HG03064 (cell line): Measurements from ENCODE around the gene DPYD.
A peak's percentile ranks its signal among the peaks of the same experiment; 100 is the strongest.

Experiments used
- ATAC-seq: cut with Tn5 transposase; IDR thresholded peaks from one replicate; pipeline ENCODE4 v1.9.1; 2021; ENCODE audit warnings: low read depth; ENCODE audit not compliant: unreplicated experiment

Gene DPYD

DNA sequence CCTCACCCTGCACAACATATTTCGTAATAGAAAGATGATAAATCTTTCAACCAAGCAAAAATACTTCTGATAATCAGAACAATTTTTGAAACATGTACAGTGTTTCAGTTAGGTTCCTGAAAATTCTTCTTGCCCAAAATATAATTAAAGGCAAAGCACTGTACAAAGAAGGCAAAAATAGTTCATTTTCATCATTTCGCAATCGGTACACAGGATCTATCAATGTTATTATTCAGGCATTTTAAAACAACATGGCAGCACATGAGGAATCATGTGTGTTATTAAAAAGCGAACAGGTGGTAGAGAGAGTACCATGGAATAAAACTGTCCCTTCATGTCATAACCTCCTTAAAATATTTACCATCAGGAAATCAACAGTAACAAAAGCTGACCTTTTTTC lies 356.9 kb downstream of the DPYD start:
- no peak for ATAC-seq

DNA sequence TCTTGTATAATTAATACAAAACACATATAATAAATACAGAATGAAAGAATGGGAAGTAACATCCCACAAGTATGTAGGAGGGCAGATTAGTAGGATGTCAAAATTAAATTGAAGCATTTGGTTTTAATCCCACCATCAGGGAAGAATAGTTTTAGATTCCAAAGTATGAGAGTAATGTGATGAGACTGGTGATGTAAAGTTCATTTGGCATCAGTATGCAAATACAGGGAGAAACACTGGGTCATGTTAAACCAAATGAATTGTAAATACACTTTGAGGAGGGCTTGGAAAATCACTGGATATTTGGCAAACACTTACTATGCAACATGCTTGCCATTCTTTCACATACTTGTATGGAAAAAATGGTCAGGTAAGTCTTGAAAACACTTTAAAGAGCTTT lies 358.8 kb downstream of the DPYD start:
- no peak for ATAC-seq

DNA sequence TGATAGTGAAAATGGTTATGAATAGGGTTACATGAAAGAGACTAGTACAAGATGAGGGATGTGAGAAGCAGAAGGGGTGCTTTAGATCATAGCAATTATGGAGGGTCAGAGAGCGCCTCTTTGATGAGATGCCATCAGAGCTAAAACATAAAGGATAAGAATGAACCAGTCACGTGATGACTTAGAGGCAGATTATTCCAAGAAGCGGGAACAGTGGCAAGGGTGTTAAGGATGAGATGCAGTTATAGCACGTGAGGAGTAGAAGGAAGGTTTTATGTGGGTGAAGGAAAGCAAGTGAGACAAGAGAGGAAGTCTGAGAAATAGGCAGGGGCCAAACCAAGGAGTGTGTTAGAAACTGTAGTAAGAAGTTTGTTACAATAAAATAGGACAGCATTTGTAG lies 360.1 kb downstream of the DPYD start:
- no peak for ATAC-seq

DNA sequence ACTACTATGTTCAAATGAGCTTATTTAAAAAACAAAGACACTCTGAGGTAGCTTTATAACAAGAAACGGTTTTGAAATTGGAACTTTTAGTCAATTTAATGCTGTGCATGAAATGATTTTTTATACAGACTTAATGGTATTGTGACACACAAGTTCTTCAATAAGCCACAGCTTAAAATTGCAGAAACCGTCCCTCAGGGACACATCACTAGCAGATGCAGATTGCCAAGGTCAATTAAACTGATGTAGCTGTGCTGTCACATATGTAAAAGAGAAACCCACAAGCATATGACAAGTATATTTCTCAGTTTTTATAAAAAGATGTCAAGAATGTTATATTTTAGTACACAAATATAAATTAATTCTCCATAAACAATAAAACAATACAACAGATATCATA lies 366.9 kb downstream of the DPYD start:
- no peak for ATAC-seq

DNA sequence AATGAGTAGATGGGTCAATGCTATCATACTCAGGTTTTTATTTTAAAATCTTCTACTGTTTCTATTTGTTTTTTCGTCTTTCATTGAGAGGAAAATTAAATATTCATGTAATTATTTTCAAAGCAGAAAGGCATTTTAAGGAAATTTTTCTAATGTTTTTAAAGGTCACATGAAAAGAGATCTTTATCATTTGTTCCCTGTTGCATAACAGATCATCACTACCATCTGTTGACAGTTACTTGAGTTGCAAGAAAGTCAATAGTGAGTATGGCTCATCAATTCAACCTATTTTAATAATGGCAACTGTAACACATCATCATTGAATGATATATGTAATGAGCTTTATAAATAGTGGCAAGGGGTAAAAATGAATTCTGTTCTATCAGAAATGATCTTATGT lies 369.7 kb downstream of the DPYD start:
- ATAC-seq = no peak

DNA sequence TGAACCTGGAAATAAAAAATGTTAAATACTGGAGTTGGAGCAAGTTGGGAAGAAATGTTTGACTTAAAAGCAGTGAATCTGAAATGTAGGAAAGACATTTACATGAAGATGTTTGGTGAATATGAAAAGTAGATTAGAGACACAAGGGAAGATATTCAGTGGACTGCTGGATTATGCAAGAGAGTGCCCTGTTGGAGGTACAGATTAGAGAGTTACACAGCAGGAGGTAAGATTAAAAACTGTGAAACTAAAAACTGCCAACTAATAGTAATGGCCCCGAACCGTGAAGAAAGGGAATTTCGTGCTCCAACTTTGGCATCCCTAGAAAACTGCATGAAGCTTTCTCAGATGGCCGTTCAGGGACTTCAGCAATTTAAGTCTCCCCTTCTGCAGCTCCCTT lies 375.4 kb downstream of the DPYD start:
- no peak for ATAC-seq

DNA sequence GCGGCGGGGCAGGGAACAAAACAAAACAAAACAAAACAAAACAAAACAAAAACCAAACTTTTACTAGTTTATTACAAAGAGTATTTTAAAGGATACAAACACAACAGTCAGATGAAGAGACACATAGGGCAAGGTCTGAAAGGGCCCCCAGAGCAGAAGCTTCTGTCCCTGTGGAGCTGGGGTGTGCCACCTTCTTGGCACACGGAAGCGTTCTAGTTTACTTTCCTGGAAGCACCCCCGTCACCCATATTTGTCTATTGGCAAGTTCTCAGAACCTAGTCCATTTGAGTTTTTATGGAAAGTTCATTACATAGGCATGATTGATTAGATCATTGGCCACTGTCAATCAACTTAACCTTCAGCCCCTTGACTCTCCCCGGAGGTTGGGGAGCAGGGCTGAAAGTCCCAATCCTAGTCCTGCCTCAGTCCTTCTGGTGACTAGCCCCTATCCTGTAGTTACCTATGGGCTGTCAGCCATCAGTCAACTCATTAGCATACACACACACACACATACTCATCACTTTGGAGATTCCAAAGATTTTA lies 380.4 kb downstream of the DPYD start:
- ATAC-seq = no peak

DNA sequence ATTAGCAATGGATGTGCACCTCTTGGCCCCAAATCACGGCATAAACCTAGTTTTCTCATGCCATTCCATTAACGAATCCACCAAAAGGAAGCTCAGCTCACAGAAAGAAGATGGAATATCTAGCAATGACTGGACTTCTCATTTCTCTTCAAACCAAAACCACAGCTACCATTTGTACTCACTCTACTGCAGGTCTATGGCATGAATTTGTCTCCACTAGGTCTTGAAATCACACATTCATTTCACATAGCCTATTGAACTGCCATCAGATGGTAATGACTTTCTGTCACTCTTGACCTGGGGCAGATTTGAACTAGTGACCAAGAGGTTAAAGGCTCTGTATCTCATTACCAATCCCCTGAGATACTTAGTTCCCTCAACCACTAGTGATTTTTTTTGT lies 382.7 kb downstream of the DPYD start:
- ATAC-seq = no peak

DNA sequence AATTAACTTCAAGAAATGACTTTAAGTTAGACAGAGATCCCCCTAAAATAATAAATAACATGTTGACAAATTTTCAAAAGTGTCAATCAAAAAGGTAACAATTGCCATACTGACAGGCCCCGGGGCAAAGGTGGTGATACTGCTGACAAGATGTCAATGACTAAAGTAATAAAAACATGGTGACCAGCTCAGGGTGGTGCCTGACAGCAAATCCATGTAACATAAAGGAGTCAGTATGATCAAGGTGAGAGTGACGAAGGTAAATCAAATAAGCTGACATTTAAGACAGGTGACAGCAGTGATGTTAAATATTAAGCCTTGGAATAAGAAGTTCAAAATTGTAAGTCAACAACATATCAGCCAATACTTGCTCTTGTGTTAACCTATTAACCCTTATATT lies 387.5 kb downstream of the DPYD start:
- no peak for ATAC-seq

DNA sequence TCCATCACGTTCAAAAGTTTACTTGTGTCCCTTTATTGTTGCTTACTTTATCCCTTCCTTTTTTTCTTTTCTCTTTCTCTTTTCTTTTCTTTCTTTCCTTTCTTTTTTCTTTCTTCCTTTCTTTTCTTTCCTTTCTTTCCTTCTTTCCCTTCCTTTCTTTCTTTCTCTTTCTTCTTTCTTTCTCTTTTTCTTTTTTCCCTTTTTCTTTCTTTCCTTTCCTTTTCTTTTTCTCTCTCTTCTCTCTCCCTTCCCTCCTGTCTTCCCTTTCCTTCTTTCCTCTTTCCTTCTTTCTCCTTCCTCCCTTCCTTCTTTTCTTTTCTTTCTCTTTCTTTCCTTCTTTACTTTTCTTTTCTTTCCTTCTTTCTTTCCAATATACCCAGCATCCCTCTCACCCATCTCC lies 391.2 kb downstream of the DPYD start:
- ATAC-seq = no peak

DNA sequence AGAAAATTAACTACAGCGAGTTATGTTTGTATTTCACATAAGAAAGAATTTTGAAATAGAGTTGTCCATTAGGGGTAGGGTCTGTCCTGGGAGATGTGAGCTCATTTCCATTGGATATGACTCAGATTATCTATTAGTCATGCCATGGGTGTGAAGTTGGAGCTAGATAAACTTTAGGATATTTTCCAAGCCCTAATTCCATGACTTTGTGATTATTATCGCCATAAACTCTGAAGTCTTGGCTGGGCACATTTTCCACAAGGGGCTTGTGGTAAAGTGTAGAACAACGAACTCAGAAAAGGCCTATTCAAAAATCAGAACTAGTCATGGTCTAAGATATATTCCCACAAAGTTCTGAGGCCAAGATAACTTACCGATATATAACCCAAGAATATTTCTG lies 396.6 kb downstream of the DPYD start:
- ATAC-seq = no peak

DNA sequence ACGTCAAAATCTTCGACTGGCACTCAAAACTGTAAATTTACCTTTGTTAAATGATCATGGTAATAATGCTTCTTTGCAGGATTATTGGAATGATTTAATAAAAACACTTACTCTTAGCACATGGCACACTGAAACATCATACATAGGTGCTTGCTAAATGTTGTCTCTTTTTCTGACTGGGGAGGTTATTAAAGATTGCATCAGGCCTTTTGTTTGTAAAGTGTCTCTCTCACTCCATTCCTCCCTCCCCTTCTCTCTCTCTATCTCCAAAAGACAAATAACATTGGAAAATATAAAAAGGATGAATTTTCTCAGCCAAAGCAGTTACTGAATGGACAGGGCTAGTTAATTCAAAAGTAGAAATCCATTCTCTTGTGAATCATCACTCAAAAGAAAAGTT lies 404.2 kb downstream of the DPYD start:
- no peak for ATAC-seq

DNA sequence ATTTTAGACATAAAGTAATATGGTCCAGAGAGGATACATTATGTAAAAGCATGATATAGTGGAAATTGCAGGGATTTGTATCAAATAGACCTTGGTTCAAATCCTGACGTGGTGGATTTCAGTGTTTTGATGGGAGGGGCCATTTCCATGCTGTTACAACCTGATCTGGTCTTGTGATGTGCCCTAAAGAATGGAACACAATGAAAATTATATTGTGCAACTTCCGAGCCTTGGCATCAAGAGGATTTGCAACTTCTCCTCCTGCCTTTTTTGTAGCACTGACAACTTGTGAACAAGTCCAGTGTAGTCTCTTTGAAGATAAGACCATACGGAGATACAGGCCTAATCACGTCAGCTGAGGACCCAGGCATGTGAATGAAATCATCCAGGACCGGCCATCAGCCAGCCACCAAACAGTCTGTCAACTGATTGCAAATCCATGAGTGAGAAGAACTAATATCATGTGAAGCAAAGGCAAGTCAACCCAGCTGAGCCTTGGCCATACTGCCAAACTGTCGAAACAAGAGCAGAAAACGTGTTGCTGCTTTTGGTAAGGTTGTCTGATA lies 412.1 kb downstream of the DPYD start:
- ATAC-seq = no peak

DNA sequence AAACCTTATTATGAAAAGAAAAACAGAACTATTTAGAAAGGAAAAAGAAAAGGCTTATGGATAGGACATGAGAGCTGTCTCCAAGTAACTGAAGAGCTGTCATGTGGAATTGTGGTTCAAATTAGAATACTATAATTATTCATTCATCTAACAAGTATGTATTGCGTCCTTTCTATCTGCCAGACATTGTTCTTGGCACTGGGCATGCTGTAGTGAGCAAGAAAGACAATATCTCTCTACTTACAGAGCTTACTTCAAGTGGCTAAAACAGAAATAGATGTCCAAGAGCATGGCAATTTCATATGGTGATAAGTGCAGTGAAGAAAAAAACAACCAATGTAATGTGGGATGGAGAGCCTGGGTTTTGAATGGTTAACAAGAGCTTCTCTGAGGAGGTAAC lies 413.0 kb downstream of the DPYD start:
- ATAC-seq = no peak

DNA sequence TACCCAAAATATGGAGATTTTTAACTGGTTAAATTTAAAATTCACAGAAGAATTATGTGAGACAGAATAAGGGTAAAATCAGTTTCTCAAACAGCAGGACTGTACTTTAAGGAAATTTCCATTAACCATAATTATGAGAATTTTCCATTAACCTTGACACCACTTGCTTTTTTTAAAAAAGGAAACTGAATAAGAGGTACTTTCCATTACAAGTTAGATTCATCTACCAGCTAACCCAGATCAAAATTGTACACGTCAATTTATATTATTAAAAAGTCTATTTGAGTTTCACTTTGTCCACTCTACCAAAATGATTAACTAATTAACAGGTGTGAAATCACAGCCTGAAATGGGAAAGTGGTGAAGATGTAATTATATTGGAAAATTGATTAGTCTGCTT lies 414.5 kb downstream of the DPYD start:
- no peak for ATAC-seq

DNA sequence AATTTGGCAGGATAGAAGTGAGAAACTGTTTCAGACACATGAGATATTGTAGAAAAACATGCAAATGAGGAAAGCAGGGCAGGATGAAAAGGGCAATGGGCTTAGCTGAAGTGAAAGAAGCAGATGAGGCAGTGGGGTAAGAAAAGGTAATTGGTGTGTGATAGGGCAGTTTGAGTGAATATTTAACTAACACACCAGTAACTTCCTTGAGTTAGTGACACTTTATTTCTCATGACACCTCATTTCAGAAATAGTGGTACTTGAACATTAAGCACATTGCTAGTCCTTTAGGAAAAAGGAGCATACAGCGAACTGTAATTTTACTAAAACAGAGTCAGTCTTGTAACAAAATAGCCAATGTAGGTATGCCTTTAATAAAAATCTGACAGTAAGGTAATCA lies 415.0 kb downstream of the DPYD start:
- peak; percentile 94 for ATAC-seq

DNA sequence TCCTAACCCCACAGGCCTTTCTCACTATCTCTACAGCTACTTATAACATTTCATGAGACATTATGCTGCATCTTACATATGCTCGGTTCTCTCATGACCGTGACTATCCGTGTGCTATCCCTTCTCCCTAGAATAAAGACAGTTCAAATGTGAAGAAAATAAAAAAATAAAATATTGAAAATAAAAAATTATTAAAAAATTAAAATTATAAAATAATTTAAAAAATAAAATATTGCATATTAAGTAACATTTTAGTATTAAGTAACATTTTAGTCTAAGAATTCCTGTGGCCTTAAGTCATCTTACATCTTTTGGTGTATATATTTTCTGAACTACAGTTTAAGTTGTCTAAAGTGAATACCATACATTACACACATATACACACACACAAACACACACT lies 415.5 kb downstream of the DPYD start:
- no peak for ATAC-seq

DNA sequence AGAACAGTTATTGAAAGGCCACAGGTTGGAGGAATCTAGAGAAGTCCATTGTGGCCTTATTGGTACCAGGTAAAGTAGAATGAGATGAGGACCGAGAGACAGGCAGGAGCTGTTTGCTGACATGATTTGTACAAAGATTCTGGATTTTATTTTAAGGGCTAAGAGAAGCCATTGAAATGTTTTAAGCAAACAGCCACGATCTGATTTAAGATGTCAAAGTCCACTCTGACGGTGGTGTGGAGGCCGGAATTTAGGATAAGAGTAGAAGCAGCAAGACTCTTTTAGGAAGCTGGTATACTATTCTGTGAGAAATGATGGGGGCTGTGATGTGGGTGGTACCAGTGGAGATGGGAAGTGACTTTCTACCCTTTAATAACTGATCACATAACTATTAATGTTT lies 418.5 kb downstream of the DPYD start:
- ATAC-seq = no peak

DNA sequence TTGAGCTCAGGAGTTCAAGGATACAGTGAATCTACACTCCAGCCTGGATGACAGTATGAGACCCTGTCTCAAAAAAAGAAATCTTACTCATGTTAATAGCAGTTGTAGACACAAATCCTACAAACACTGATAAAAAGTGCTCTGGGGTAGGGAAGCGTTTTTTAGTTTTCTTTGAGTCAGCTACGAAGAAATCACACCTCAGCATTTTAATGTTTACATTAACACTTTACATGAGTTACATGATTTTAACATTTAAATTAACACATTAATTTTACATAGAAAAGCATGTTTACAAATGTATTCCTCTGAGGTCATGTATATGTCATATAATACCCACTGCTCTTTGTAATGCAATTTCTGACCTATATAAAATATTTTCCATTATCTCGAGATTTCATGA lies 419.2 kb downstream of the DPYD start:
- ATAC-seq = no peak

DNA sequence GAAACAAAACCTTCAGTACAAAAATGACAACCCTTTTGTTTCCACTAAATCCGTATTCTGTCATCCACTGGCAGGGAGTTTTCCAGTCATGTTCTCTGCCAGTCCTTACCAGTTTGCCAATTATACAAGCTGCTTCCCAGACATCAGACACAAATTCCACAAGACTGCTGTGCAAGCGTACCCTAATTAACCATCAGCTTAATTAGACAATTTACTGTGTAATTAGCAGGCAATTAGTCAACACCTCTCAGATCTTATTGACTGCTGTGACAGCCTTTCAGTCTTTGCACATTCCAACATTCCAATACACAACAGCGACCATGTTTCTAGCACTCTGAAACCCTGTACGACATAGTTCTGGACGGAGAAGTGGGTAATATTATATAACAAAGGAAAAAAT lies 420.1 kb downstream of the DPYD start:
- no peak for ATAC-seq

DNA sequence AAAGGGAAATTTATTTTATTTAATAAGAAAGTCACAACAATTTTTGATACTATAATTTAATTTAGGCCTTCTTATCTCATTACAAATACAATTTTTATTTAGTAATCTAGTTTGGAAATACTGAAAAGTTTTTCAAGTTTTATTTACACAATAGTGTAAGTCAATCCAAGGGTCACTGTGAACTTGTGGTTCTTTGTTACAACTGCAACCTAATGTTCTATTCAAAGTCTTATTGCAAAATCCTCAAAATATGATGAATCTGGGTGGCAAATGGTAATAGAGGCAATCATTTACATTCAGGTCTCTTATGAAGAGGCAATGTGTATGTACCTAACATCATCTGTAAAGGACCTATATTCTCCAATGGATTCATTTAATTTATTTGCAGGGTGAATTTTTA lies 421.2 kb downstream of the DPYD start:
- ATAC-seq = no peak

DNA sequence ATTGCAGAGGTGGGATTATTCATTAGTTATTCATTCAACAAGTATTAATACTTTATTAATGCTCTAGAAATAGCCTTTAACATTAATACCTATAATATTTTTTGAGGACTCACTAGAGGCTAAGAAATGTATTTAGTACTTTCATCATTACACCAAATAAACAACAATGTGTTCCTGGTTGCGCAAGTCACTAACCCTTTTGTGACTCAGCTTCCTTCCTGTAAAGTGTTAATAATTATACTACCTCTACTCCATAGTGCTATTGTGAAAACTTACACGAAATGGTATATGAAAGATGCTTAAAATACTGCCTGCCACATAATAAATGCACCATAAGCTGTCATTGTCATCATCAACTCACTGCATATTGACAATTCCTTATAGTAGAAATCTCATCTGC lies 431.0 kb downstream of the DPYD start:
- no peak for ATAC-seq

DNA sequence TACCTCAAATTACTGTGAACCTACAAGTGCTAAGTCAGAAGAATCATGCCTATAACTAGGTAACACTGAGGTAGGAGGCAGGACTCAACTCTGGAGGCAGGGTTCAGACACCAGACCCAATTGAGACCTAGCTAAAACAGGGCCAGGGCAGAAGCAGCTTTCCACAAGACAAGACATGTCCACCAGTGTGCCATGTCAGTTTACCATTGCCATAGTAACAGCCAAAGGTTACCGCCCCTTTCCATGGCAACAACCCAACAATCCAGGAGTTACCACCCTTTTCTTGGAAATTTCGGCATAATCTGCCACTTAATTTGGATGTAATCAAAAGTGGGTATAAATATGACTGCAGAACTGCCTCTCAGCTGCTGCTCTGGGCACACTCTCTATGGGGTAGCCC lies 432.3 kb downstream of the DPYD start:
- ATAC-seq = no peak
